H4 (cell line): ENCODE measurements around the gene AP2B1. TPM values are rescaled to one million over a fixed set of nuclear protein-coding genes. Genes with fewer than 3 reads are reported as not detected.
A peak's percentile ranks its signal among the peaks of the same experiment; 100 is the strongest.

Source experiments
- DNase-seq: peaks from one replicate; pipeline ENCODE4 v3.0.0-alpha.2; 2015; ENCODE audit warnings: low spot score
- total RNA-seq: library from RNA; depleted of rRNA; stranded (reverse); fragments of >200 nt; shearing (Covaris generic); gene quantifications from 2 replicates; pipeline ENCODE4 v1.2.3, GENCODE V29; 2014

AP2B1 gene
- total RNA-seq, 1 experiment from 2014 or later, result 57.2 TPM

- no peak for DNase-seq
These were observed 142.3 kb downstream of the AP2B1 start for GRCh38 chr17:35729405-35729833.

- no peak for DNase-seq
These were observed 143.4 kb downstream of the AP2B1 start for GRCh38 chr17:35730400-35731005.

GRCh38 chr17:35731239-35731916, 144.3 kb downstream of the AP2B1 start, which contains the start of gene RASL10B:
Gene RASL10B (plus strand): TSS chr17:35731639. CDS start chr17:35735185, 3,546 bp downstream.
- DNase-seq, result peak; percentile 30

GRCh38 chr17:35731917-35732805, 145.0 kb downstream of the AP2B1 start:
- DNase-seq, result no peak

GRCh38 chr17:35732806-35733136, 145.6 kb downstream of the AP2B1 start:
- no peak for DNase-seq

- DNase-seq, result no peak
These were observed 146.2 kb downstream of the AP2B1 start for GRCh38 chr17:35733366-35733765.

GRCh38 chr17:35734396-35734795, 147.3 kb downstream of the AP2B1 start:
- no peak for DNase-seq

GRCh38 chr17:35735036-35735805, 148.1 kb downstream of the AP2B1 start:
- DNase-seq, result no peak

GRCh38 chr17:35736236-35736635, 149.1 kb downstream of the AP2B1 start:
- no peak for DNase-seq

- DNase-seq, result no peak
These were observed 151.5 kb downstream of the AP2B1 start for GRCh38 chr17:35738519-35739133.

GRCh38 chr17:35740216-35740615, 153.1 kb downstream of the AP2B1 start:
- DNase-seq, result no peak

GRCh38 chr17:35740997-35741931, 154.1 kb downstream of the AP2B1 start:
- DNase-seq, result no peak

- no peak for DNase-seq
These were observed 155.4 kb downstream of the AP2B1 start for GRCh38 chr17:35742496-35742895.

- no peak for DNase-seq
These were observed 155.9 kb downstream of the AP2B1 start for GRCh38 chr17:35742896-35743477.

GRCh38 chr17:35743626-35744328, 156.7 kb downstream of the AP2B1 start:
- DNase-seq, result no peak

GRCh38 chr17:35744830-35745229, 157.7 kb downstream of the AP2B1 start:
- DNase-seq, result no peak

- DNase-seq, result no peak
These were observed 158.1 kb downstream of the AP2B1 start for GRCh38 chr17:35745246-35745645.

- DNase-seq, result no peak
These were observed 158.7 kb downstream of the AP2B1 start for GRCh38 chr17:35745749-35746320.

GRCh38 chr17:35747540-35748017, 160.5 kb downstream of the AP2B1 start:
- peak; percentile 77 for DNase-seq
